ENCODE data around the gene P2RY14.

DNA sequence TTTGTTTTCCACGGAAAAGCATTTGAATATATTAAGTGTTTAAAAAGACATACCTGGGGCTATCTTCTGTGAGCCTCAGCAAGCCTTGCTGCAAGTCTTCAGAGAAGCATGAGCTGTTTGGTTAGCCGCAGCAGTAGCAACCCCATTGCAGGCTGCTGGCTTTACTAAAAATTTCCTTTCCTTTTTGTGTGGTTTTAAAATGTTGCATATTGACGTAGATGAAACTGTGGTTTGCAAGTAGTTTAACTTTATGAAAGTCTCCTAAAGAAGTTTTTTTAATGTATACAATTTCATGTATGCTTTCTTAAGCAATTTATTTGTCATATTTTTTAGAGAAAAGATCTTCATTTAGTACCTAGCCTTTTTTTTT is 75.3 kb downstream of the P2RY14 start, which contains the start of gene GPR171:
- TF ChIP-seq, protein P1, sequence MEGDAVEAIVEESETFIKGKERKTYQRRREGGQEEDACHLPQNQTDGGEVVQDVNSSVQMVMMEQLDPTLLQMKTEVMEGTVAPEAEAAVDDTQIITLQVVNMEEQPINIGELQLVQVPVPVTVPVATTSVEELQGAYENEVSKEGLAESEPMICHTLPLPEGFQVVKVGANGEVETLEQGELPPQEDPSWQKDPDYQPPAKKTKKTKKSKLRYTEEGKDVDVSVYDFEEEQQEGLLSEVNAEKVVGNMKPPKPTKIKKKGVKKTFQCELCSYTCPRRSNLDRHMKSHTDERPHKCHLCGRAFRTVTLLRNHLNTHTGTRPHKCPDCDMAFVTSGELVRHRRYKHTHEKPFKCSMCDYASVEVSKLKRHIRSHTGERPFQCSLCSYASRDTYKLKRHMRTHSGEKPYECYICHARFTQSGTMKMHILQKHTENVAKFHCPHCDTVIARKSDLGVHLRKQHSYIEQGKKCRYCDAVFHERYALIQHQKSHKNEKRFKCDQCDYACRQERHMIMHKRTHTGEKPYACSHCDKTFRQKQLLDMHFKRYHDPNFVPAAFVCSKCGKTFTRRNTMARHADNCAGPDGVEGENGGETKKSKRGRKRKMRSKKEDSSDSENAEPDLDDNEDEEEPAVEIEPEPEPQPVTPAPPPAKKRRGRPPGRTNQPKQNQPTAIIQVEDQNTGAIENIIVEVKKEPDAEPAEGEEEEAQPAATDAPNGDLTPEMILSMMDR (IDR thresholded peaks at IDR 0.05; ENCODE audit: extremely low read depth in 1 of 2, insufficient read depth in 1 of 2, low read depth in 1 of 2, low read length in 2 of 2): no peak
- TF ChIP-seq POLR2A (IDR thresholded peaks at IDR 0.05; ENCODE audit: low read depth, low read length) (no peak), POLR2AphosphoS5 (IDR thresholded peaks at IDR 0.05; ENCODE audit: insufficient read depth, low read depth, low read length) (no peak), EZH2 (IDR thresholded peaks at IDR 0.05; ENCODE audit: borderline replicate concordance, low read depth, low read length, severe bottlenecking) (no peak), FOS (IDR thresholded peaks at IDR 0.05; ENCODE audit: borderline replicate concordance, insufficient read depth, low read length) (no peak), JUN (IDR thresholded peaks at IDR 0.05; ENCODE audit: borderline replicate concordance, insufficient read depth, insufficient read length, low read depth) (no peak), MYC (IDR thresholded peaks at IDR 0.05; ENCODE audit: low read depth, low read length) (no peak), GATA2 (IDR thresholded peaks at IDR 0.05; ENCODE audit: insufficient read depth, insufficient read length, low read depth, low read length) (no peak)
- TF ChIP-seq, protein P2, sequence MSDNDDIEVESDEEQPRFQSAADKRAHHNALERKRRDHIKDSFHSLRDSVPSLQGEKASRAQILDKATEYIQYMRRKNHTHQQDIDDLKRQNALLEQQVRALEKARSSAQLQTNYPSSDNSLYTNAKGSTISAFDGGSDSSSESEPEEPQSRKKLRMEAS (IDR thresholded peaks at IDR 0.05; ENCODE audit: insufficient read depth, insufficient read length): no peak

Data from endothelial cell of umbilical vein (primary cell).